Neural progenitor cell (in vitro differentiated cells): Measurements from ENCODE around the gene GULP1.

Experiments used
- EZH2 ChIP-seq: fragments of 200-600 bp; sonication (generic); IDR thresholded peaks from 2 replicates; pipeline ENCODE4 v1.6.1; 2017; ENCODE audit warnings: antibody characterized with exemption, mild to moderate bottlenecking, moderate library complexity
- TF ChIP-seq, protein P1 (sequence below): fragments of 200-600 bp; sonication (generic); IDR thresholded peaks from 2 replicates; pipeline ENCODE4 v1.5.1; 2017; ENCODE audit warnings: antibody characterized with exemption, mild to moderate bottlenecking

DNA sequence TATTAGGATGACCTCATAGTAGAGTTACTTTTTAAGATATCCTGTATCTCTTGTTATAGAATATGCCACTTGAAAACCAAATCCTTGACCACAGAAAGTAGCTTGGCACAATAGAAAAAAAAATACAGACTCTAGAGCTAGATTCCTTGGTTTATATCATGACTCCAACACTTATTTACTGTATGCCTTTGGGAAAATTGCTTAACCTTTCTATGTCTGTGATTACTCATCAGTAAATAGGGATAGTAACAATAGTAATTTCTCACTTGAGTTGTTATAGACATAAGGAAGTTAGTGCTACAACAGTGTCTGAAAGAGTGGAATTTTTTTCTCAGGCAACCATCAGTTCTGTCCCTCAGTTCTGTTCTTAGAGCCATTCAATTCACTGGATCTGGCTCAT, 193.8 kb downstream of the GULP1 start:
- TF ChIP-seq, protein P1, sequence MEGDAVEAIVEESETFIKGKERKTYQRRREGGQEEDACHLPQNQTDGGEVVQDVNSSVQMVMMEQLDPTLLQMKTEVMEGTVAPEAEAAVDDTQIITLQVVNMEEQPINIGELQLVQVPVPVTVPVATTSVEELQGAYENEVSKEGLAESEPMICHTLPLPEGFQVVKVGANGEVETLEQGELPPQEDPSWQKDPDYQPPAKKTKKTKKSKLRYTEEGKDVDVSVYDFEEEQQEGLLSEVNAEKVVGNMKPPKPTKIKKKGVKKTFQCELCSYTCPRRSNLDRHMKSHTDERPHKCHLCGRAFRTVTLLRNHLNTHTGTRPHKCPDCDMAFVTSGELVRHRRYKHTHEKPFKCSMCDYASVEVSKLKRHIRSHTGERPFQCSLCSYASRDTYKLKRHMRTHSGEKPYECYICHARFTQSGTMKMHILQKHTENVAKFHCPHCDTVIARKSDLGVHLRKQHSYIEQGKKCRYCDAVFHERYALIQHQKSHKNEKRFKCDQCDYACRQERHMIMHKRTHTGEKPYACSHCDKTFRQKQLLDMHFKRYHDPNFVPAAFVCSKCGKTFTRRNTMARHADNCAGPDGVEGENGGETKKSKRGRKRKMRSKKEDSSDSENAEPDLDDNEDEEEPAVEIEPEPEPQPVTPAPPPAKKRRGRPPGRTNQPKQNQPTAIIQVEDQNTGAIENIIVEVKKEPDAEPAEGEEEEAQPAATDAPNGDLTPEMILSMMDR = no peak
- no peak for TF ChIP-seq EZH2
